ENCODE data around the gene ATF7. TPM values are rescaled to one million over a fixed set of nuclear protein-coding genes. Genes with fewer than 3 reads are reported as not detected.
A peak's percentile ranks its signal among the peaks of the same experiment; 100 is the strongest.

Gene ATF7
- polyA plus RNA-seq, 1 of the 3 experiments (the other 2 are of a cell fraction): 12.8 TPM

GRCh38 chr12:53461059-53461458 lies 165.1 kb downstream of the ATF7 start:
- H2AFZ ChIP-seq (ENCODE audit: low read depth): no peak overlapping the region
- peaks cover 97% of the 10 kb centered on the region for H4K20me1 ChIP-seq (ENCODE audit: insufficient read depth)
- H3K4me3 ChIP-seq (ENCODE audit: low read depth in 2 of 2, low read length in 1 of 2): no peak overlapping the region
- TF ChIP-seq ELF1 (IDR thresholded peaks at IDR 0.05) (no peak), POLR2AphosphoS5 (IDR thresholded peaks at IDR 0.05; ENCODE audit: low read depth, low read length) (peak; percentile 11; the same call in 1 of the 2 replicates)
- 51% methylated on average over 2 of the region's 3 CpGs for WGBS (ENCODE audit: low lambda C conversion rate)
- peaks cover 47% of the 10 kb centered on the region for H3F3A ChIP-seq (replicated peaks; ENCODE audit: insufficient read depth)
- no peaks in the 10 kb centered on the region for H3K9me3 ChIP-seq
- H3K4me1 ChIP-seq (ENCODE audit: control insufficient read depth in 1 of 2, insufficient read depth in 2 of 2, low read depth in 1 of 2, low read length in 1 of 2): peaks cover 4 to 7% of the 10 kb centered on the region in 2 experiments; a peak in 2 of 4 replicates
- DNase-seq: no peak
- H3K9ac ChIP-seq: no peak overlapping the region
- peaks cover 98% of the 10 kb centered on the region for H3K79me2 ChIP-seq (ENCODE audit: insufficient read depth)
- no peaks in the 10 kb centered on the region for H3K27me3 ChIP-seq (ENCODE audit: insufficient read depth)
- H3K36me3 ChIP-seq (replicated peaks in 1 of 2; ENCODE audit: control insufficient read depth in 1 of 2, insufficient read depth in 2 of 2, low read length in 1 of 2): peaks cover 92 to 96% of the 10 kb centered on the region in 2 experiments
- POLR2A ChIA-PET: interaction anchor here (0.7 to 1.7 kb wide), 3 partner anchors 12 to 21 kb away, joined by 3 to 4 read pairs (median 3); no protein-coding TSS in a partner anchor
- peak overlapping the region in 1 of 2 experiments; percentile 8; a peak in 1 of 4 replicates for H3K27ac ChIP-seq (ENCODE audit: low read depth in 2 of 2, low read length in 1 of 2)
- no peak overlapping the region for H3K4me2 ChIP-seq
- H3K9me2 ChIP-seq: no peaks in the 10 kb centered on the region
- CTCF ChIA-PET: interaction anchor here (1.1 to 1.7 kb wide), 5 partner anchors 8 to 116 kb away, joined by 3 to 9 read pairs (median 4); no protein-coding TSS in a partner anchor

DNA sequence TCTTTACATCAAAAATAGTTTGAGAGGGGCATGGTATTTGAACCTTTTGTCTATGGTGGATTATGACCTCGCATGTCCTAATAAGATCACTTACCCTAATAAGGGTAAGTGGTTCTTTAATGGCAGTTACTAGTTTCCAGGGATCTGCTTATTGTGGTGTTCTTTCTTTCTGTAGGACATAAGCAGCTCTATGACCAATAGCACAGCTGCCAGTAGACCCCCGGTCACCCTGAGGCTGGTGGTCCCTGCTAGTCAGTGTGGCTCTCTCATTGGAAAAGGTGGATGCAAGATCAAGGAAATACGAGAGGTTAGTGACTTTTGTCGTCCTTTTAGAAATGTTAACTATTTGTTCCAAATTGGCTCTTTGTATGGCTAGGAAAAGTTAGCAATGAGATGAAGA lies 167.1 kb downstream of the ATF7 start:
- CTCF ChIA-PET: interaction anchor here (0.5 to 1.2 kb wide), 5 partner anchors 16 to 288 kb away, joined by 3 read pairs; no protein-coding TSS in a partner anchor
- Histone ChIP-seq H3K4me3 (ENCODE audit: low read depth in 2 of 2, low read length in 1 of 2) (no peak overlapping the region), H3K36me3 (replicated peaks in 1 of 2; ENCODE audit: control insufficient read depth in 1 of 2, insufficient read depth in 2 of 2, low read length in 1 of 2) (peaks cover 92 to 99% of the 10 kb centered on the region in 2 experiments), H3K4me1 (ENCODE audit: control insufficient read depth in 1 of 2, insufficient read depth in 2 of 2, low read depth in 1 of 2, low read length in 1 of 2) (peaks cover 14 to 15% of the 10 kb centered on the region in 2 experiments), H2AFZ (ENCODE audit: low read depth) (no peak overlapping the region), H3K27ac (ENCODE audit: low read depth in 2 of 2, low read length in 1 of 2) (no peak overlapping the region), H3K9me2 (no peaks in the 10 kb centered on the region), H3K9ac (no peak overlapping the region), H3F3A (replicated peaks; ENCODE audit: insufficient read depth) (peaks cover 45% of the 10 kb centered on the region), H3K79me2 (ENCODE audit: insufficient read depth) (peaks cover 99% of the 10 kb centered on the region), H3K4me2 (no peak overlapping the region; the same call in 1 of the 2 replicates), H3K27me3 (ENCODE audit: insufficient read depth) (no peaks in the 10 kb centered on the region), H3K9me3 (no peaks in the 10 kb centered on the region), H4K20me1 (ENCODE audit: insufficient read depth) (peaks cover 99% of the 10 kb centered on the region)
- 94% methylated on average over 4 of the region's 4 CpGs for WGBS (ENCODE audit: low lambda C conversion rate)
- TF ChIP-seq GABPA (IDR thresholded peaks at IDR 0.05; ENCODE audit: low read depth): no peak
- TF ChIP-seq CHD2 (IDR thresholded peaks at IDR 0.05; ENCODE audit: low read length, partially characterized antibody): no peak
- no peak for TF ChIP-seq GATA2 (CRISPR knock-in tag; IDR thresholded peaks at IDR 0.05)
- TF ChIP-seq FOXJ3 (CRISPR knock-in tag; IDR thresholded peaks at IDR 0.05): no peak
- TF ChIP-seq JUND (IDR thresholded peaks at IDR 0.05): no peak
- no peak for DNase-seq
- POLR2A ChIA-PET: interaction anchor here (1.4 to 2.5 kb wide), 3 partner anchors 14 to 42 kb away, joined by 5 to 7 read pairs (median 6); partner anchors contain the start of gene TARBP2

Small RNAs within 50 kb of the gene (small RNA-seq; reads per million reads assigned to genes)
- 0 reads per million in 7 experiments for gene AC023509.3

Other genes starting within 250 kb of the ATF7 start
- gene SP1, start 246.2 kb downstream of the ATF7 start, polyA plus RNA-seq (2012; rRNA removed): 12.9 and 18.8 TPM in 2 replicates
- gene AMHR2, start 202.5 kb downstream of the ATF7 start, polyA plus RNA-seq (2012; rRNA removed): 0.03 and 0.06 TPM in 2 replicates
- 58.5 and 59.3 TPM in 2 replicates for gene PRR13, start 184.6 kb downstream of the ATF7 start, polyA plus RNA-seq (2012; rRNA removed)
- 336 and 368 TPM in 2 replicates for gene PCBP2, start 174.3 kb downstream of the ATF7 start, polyA plus RNA-seq (2012; rRNA removed)
- gene MAP3K12, start 126.9 kb downstream of the ATF7 start, polyA plus RNA-seq (2012; rRNA removed): 57.6 and 80.9 TPM in 2 replicates
- gene TARBP2, start 125.1 kb downstream of the ATF7 start, polyA plus RNA-seq (2012; rRNA removed): 57.8 and 69.8 TPM in 2 replicates
- gene NPFF, start 118.9 kb downstream of the ATF7 start, polyA plus RNA-seq (2012; rRNA removed): 0.13 TPM in 1 of 2 replicates, not detected in the other
- 309 and 319 TPM in 2 replicates for gene ATP5MC2, start 49.7 kb upstream of the ATF7 start, polyA plus RNA-seq (2012; rRNA removed)
- gene CALCOCO1, start 101.1 kb upstream of the ATF7 start, polyA plus RNA-seq (2012; rRNA removed): 72.1 and 130 TPM in 2 replicates
- gene CISTR, start 125.6 kb upstream of the ATF7 start, polyA plus RNA-seq (2012; rRNA removed): not detected in 2 replicates

Data from SK-N-SH (cell line).